IMR-90 (cell line): ENCODE measurements around the gene SCTR.

Experiments
- CEBPB ChIP-seq: IDR thresholded peaks from 2 replicates; pipeline ENCODE4 v1.6.1; 2012; ENCODE audit warnings: low read depth, low read length, improper control_type of control experiment
- MXI1 ChIP-seq: IDR thresholded peaks from 2 replicates; pipeline ENCODE4 v1.6.1; 2012; ENCODE audit warnings: low read depth, mild to moderate bottlenecking, low read length, moderate library complexity, borderline replicate concordance
- NFE2L2 ChIP-seq: fragments of 150-350 bp; IDR thresholded peaks from 2 replicates; pipeline ENCODE4 v1.6.1; 2016; ENCODE audit warnings: low read depth, mild to moderate bottlenecking, low read length
- POLR2A ChIP-seq: IDR thresholded peaks from 2 replicates; pipeline ENCODE4 v1.6.1; 2012; ENCODE audit warnings: mild to moderate bottlenecking, low read depth, low read length
- RAD21 ChIP-seq: IDR thresholded peaks from 2 replicates; pipeline ENCODE4 v1.6.1; 2012; ENCODE audit warnings: low read length, improper control_type of control experiment
- TF ChIP-seq, protein P1 (sequence below): conservative IDR thresholded peaks from 2 replicates; pipeline ENCODE4 v1.5.1; 2012; ENCODE audit warnings: mild to moderate bottlenecking, low read depth, low read length, improper control_type of control experiment
- TF ChIP-seq, protein P2 (sequence below): fragments of 150-350 bp; IDR thresholded peaks from 2 replicates; pipeline ENCODE4 v1.6.1; 2017; ENCODE audit warnings: mild to moderate bottlenecking, antibody characterized with exemption, low read length, low read depth
- TF ChIP-seq, protein P3 (sequence below): fragments of 150-350 bp; IDR thresholded peaks from 2 replicates; pipeline ENCODE4 v1.6.1; 2016; ENCODE audit warnings: low read depth, mild to moderate bottlenecking, low read length, moderate library complexity, borderline replicate concordance

DNA sequence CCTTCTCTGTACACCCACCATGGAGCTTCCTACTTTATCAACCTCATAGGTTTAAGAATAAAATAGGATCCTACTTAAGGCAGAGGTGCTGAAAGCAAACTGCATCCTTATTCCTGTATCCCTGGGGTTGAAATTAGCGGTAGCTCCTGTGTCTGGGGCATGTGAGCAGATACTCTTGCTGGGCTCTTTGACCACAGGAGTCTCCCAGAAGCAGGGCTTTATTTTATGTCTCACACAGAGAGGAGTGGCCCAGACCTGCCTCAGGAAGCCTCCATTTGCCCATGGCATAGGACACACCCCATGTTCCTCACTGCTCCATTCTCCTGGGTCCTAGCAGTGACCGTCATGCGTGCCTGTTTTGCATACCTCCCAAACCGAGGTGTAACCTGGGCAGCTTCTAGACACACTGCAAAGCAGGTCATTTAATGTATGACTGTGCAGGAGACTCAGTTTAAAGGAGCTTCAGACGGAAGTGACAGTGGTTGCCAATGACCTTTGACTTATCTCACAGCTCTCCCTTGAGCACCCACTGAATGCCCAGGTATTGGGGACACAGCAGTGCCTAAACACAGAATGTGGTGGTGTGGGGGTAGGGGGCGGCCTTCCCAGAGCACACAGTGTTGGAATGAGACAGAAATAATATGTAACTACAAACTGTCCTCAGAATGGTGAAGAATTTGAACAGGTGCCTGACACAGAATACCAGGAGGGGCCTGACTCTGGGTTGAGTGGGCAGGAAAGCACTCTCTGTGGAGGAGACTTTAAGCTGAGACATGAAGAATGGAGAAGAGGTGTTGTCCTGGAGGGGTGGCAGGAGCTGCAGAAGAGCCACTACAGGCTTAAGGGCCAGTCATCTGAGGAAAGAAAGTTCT, 89.0 kb downstream of the SCTR start:
- TF ChIP-seq, protein P1, sequence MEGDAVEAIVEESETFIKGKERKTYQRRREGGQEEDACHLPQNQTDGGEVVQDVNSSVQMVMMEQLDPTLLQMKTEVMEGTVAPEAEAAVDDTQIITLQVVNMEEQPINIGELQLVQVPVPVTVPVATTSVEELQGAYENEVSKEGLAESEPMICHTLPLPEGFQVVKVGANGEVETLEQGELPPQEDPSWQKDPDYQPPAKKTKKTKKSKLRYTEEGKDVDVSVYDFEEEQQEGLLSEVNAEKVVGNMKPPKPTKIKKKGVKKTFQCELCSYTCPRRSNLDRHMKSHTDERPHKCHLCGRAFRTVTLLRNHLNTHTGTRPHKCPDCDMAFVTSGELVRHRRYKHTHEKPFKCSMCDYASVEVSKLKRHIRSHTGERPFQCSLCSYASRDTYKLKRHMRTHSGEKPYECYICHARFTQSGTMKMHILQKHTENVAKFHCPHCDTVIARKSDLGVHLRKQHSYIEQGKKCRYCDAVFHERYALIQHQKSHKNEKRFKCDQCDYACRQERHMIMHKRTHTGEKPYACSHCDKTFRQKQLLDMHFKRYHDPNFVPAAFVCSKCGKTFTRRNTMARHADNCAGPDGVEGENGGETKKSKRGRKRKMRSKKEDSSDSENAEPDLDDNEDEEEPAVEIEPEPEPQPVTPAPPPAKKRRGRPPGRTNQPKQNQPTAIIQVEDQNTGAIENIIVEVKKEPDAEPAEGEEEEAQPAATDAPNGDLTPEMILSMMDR, result no peak
- TF ChIP-seq, protein P2, sequence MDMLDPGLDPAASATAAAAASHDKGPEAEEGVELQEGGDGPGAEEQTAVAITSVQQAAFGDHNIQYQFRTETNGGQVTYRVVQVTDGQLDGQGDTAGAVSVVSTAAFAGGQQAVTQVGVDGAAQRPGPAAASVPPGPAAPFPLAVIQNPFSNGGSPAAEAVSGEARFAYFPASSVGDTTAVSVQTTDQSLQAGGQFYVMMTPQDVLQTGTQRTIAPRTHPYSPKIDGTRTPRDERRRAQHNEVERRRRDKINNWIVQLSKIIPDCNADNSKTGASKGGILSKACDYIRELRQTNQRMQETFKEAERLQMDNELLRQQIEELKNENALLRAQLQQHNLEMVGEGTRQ, result no peak
- TF ChIP-seq RAD21 (no peak), MXI1 (no peak), POLR2A (no peak), NFE2L2 (no peak), CEBPB (no peak)
- TF ChIP-seq, protein P3, sequence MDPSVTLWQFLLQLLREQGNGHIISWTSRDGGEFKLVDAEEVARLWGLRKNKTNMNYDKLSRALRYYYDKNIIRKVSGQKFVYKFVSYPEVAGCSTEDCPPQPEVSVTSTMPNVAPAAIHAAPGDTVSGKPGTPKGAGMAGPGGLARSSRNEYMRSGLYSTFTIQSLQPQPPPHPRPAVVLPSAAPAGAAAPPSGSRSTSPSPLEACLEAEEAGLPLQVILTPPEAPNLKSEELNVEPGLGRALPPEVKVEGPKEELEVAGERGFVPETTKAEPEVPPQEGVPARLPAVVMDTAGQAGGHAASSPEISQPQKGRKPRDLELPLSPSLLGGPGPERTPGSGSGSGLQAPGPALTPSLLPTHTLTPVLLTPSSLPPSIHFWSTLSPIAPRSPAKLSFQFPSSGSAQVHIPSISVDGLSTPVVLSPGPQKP, result no peak
